Ovary (tissue), 3 donors: ENCODE measurements around the gene THY1.

ENCODE experiments used
- CTCF ChIP-seq, 3 donors: fragments of 450-650 bp in 2 of 3; fragments of 200-600 bp in 1 of 3; IDR thresholded peaks; one replicate each; pipeline versions ENCODE4 v1.5.1 to v1.8.0; 2016 to 2022; ENCODE audit warnings: antibody characterized with exemption in 3 of 3, mild to moderate bottlenecking in 1 of 3
- EP300 ChIP-seq: sonication (generic); formaldehyde crosslinking; IDR thresholded peaks from one replicate; pipeline ENCODE4 v1.6.1; 2017; ENCODE audit warnings: antibody characterized with exemption
- donor health status: DM: no; HTN: no; CAD: no.

- no peak for TF ChIP-seq CTCF (IDR thresholded peaks at IDR 0.05)
- no peak for TF ChIP-seq EP300
Measured at GRCh38 chr11:119371778-119372182, 51.2 kb downstream of the THY1 start.
